Activated CD8-positive, alpha-beta memory T cell treated with anti-CD3 and anti-CD28 coated beads, Interleukin-2, amount 50 U/mL, for 48 hours (primary cell): ENCODE results near the gene RIC1.
"Not testable (repeated sequence)": the region's sequence is repeated elsewhere in the genome, so short reads cannot be mapped to it uniquely, and the experiment has no call there.

ENCODE experiments used
- DNase-seq: peaks from one replicate; pipeline ENCODE4 v3.0.0-alpha.2; 2020

RIC1 gene

DNA sequence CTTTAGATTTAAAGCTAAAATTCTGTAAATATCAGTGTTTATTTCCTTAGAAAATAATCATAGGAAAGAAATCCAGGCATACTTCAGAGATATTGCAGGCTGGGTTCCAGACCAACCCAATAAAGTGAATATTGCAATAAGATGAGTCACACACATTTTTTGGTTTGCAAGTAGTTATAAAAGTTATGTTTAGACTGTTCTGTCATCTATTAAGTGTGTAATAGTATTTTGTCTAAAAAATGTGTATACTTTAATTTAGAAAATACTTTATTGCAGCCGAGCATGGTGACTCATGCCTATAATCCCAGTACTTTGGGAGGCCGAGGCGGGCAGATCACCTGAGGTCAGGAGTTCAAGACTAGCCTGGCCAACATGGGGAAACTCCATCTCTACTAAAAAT, 6.9 kb upstream of the RIC1 start:
- DNase-seq = no peak

- DNase-seq = no peak
Observed at GRCh38 chr9:5624655-5625054, 4.3 kb upstream of the RIC1 start.

DNA sequence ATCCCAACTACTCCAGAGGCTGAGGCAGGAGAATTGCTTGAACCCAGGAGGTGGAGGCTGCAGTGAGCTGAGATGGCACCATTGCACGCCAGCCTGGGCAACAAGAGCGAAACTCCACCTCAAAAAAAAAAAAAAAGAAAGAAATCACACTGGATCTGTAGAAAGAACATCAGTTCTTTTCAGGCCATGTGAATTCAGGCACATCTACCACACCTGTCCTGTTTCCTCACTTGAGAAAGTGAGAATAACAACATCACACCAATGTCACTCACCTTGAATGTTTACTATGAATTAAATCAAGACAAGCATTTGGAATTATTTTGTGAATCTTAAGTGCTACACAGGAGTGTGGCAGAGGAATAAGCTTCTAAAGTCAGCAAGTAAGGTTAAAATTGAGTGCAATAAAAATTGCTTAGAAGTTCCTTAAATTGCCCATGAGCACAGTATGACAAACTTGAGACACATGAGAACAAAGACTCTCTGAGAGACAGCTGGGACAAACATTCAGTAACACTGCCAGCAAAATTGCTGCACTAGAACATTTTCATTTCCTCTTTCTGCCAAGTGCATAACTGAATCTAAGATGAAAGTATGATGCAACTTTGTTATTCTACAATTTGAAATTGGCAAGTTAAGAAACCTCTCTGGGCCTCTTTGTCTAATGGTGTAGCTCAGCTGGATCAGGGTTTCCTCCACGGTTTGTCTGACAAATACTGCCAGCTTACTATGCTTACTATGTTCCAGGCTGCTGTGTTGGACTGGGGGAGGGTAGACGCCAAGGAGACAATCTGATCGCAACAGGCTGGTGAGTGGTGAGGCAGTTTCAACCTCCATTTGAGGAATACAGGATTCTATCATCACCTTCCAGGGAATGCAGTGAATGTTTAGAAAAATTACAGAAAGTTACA, 1.9 kb upstream of the RIC1 start:
- DNase-seq = no peak

DNA sequence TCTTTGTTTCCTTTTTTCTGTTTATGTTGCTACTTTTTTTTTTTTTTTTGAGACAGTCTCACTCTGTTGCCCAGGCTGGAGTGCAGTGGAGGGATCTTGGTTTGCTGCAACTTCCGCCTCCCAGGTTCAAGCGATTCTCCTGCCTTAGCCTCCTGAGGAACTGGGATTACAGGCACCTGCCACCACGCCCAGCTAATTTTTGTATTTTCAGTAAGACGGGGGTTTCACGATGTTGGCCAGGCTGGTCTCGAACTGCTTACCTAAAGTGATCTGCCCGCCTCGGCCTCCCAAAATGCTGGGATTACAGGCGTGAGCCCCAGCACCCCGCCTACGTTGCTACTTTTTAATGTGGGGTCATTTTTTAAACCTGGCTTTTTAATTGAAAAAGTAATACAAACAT, 1.2 kb upstream of the RIC1 start:
- DNase-seq = not testable (repeated sequence)

DNA sequence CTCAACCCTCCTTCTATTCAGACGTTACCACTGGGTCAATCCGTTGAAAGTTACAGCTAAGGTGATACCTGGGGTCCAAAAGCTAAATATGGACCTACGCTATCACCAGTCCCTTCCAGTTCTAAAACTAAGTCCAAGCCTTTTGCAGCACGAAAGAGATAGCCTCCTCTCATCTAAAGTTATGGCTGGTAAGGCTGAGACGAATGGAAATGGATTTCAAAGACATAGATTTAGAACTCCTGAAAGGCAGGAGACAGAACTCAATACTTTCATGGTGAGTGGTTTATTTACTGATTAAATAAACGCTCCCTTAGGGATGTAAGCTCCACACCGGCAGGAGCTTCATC, 751 bp upstream of the RIC1 start:
- no peak for DNase-seq

DNA sequence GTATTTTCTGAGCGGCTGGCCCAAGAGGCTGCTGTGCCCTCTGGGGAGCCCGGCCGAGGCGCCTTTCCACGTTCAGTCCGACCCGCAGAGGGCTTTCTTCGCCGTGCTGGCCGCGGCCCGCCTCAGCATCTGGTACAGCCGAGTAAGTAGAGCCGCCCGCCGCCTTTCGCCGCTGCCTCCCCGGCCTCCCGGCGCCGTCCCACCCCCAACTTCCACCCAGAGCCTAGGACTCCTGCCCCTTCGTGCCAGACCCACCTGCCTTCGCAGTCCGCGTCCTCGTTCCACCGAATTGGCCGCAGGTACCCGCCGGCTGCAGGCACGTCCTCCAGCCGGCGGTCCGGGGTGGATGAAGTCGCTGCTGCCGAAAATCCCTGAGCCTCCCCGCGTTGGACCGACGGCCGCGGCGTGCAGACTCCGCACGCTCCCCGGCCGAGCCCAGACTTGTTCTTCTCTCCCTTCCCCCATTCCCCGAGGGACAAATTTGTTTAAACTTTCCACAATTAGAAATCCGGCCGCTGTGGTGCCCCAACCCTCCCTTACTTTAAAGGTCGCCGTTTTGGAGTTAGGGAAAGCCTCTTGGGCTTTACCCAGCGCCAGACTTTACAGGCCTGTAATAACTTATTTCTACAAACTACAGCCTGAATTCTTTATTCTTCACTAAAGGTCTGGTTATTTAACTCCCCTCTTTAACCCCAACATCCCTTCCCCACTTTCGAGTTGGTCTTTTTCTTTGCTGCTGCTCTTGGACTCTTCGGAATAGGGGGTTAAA, 589 bp downstream of the RIC1 start:
- DNase-seq = peak; percentile 75

GRCh38 chr9:5630081-5630507, 1.2 kb downstream of the RIC1 start:
- DNase-seq = no peak

DNA sequence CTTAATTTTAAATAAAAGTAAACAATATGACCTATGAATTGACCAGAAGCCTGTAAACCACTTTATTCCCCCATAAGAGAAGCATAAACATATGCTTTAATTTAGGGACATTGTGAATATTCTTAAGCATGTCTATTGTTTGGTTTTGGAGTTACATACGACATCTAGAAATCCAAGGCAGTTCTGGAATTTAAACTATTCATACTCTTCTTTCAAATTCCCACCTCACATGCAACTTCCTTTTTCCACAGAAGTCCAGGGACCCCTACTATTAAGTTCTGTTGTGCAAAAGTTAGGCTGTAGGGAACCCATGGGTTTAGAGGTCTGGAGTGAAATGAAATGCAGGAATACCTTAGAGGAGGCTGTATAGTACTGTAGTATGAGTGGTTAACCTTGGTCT, 2.1 kb downstream of the RIC1 start:
- DNase-seq = no peak

DNA sequence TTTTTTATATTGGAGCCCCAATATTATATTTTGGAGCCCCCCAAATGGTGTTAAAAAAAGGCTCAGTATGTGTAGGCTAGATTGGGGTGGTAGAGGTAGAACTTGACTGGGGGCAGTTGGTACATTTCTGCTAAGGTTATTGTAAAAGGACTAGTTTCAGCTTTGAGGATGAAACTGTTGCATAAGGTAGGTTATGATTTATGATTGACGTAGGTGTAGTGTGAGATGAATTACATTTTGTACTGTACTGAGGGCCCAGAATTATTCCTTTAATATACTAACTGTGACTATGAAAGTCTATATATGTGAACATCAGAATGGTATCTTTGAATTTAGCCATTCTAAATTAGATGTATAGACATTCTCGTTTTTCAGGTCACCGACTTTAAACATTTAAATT, 3.6 kb downstream of the RIC1 start:
- DNase-seq = no peak

DNA sequence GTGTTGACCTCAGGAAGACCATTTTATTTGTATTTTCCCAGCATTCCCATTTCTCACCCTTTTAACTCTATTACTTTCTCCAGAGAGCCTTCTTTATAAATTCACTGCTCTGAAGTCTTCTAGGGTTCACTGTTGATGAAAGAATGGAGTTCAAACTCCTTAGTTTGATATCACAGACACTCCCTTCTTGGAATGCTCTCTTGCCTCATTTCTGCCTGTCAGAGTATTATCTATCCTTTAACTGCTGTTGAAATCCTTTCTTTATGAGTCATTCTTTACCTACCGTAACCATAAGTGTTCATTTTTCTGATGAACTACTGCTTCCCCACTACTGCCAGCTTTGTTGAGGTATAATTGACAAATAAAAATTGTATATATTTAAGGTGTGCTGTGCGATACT, 4.3 kb downstream of the RIC1 start:
- DNase-seq = no peak

GRCh38 chr9:5635390-5635789, 6.5 kb downstream of the RIC1 start:
- no peak for DNase-seq

DNA sequence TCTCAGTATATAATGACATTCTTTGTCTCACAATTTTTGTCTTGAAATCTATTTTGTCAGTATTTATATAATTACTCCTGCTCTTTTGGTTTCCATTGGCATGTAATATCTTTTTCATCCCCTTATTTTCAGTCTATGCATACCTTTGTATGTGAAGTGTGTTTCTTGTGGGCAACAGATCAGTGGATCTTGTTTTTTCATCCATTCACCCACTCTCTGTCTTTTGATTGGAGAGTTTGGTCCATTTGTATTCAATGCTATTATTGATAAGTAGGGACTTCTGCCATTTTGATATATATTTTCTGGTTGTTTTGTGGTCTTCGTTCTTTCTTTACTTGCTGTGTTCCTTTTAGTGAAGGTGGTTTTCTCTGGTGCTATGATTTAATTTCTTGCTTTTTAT, 10.9 kb downstream of the RIC1 start:
- no peak for DNase-seq

DNA sequence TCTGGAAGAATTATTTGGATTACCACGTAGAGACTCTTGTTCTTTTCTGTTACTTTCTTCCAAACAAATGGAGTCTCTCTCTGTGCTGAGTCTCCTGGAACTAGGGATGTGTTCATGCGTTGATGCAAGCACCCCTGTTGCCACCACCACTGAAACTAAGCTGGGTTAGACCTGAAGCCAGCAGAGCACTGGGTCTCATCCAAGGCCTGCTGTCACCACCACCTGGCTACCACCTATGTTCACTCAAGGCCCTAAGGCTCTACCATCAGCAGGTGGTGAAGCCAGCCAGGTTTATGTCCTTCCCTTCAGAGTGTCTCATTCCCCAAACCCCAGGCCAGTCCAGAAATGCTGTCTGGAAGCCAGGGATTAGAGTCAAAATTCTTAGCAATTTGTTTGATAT, 13.3 kb downstream of the RIC1 start:
- no peak for DNase-seq

GRCh38 chr9:5643005-5643624, 14.2 kb downstream of the RIC1 start:
- DNase-seq = no peak

DNA sequence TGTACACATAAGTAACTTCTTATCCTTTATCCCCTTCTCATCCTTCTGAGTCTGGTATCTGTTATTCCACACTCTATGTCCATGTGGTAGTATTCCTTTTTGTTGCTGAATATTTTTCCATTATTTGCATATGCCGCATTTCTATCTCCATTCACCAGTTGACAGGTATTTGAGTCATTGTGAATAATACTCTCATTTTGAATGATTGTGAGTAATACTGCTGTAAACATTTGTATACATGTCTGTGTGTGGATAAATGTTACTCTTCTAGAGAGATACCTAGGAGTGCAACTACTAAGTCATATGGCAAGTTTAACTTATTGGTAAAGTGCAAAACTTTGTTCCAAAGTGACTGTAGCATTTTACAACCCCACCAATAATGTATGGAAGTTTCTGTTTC, 15.6 kb downstream of the RIC1 start:
- DNase-seq = no peak

GRCh38 chr9:5646116-5646515, 17.2 kb downstream of the RIC1 start:
- DNase-seq = no peak

DNA sequence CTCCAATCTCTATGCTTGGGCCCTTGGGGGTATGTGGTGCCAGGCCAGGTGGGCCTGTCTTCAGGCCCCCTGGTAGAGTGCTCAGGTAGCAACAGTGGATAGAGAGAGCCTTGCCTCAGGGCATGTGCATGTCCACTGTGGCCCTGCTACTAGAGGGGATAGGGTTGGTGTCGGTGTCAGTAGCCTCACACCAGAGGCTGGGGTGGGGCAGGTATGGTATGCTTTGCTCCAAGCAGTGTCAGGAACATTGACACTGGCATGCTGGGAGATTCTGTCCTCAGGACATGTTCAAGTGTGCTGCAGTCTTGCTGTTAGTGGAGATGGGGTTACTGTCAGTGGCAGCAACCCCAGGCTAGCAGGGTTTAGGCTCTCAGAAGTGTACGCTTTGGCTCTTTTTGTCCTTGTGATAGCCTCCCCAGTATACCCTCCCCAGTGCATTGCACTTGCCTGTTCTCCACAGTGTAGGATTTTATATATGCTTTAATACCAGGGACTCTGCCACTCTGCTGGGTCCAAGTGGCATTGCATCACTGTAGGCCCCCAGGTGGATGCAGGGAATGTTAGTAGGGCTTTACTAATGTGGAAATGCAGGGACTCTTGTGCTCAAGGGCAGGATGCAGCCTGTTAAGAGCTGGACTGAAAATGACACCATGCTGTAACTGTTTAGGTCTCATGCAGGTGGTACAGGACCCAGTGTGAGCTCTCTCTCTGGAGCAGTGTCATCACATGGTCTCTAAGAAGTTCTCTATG, 21.6 kb downstream of the RIC1 start:
- DNase-seq = no peak

- DNase-seq = no peak
Observed at GRCh38 chr9:5651246-5651645, 22.3 kb downstream of the RIC1 start.

DNA sequence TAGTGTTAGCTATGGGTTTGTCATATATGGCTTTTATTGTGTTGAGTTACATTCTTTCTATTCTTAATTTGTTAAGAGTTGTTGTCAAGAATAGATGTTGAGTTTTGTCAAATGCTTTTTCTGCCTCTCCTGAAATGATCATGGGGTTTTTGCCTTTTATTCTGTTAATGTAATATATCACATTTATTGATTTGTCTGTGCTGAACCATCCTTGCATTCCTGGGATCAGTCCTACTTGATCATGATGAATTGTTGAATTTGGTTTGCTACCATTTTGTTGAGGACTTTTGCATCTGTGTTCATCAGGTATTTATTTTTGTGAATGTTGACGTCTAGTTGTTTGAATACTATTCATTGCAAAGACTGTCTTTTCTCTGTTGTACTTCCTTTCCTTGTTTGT, 23.9 kb downstream of the RIC1 start:
- no peak for DNase-seq

DNA sequence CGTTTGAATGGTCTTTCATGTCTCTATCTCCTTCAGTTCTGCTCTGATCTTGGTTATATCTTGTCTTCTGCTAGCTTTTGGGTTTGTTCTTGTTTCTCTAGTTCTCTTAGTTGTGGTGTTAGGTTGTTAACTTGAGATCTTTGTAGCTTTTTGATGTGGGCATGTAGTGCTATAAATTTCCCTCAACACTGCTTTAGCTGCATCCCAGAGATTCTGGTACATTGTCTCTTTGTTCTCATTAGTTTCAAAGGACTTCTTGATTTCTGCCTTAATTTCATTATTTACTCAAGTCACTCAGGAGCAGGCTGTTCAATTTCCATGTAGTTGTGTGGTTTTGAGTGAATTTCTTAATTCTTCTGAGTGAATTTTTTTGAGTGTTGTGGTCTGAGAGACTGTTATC, 33.9 kb downstream of the RIC1 start:
- not testable (repeated sequence) for DNase-seq

- DNase-seq = no peak
Observed at GRCh38 chr9:5665059-5665458, 36.2 kb downstream of the RIC1 start.

GRCh38 chr9:5667391-5667790, 38.5 kb downstream of the RIC1 start:
- DNase-seq = no peak

DNA sequence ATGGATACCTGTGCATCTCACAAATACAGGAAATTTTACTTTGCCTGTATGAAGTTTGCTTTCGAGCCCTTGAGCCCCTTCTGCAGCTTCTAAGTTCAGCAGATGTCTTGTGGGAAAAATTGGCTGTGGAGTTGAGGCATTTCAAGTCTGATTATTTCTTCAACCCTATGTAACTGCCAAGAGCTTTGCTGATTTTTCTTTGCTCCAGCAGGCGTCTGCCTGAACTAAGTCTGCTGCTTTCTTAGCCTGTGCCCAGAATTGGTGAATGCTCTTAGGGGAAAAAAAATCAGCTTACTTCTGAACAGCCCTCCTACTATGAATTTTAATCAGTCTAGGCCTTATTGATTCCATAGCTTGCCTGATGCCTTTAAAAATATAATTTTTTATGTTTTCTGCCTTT, 41.2 kb downstream of the RIC1 start:
- DNase-seq = no peak
